H9 (cell line): ENCODE data around the gene CAB39L. TPM values are rescaled to one million over a fixed set of nuclear protein-coding genes. Genes with fewer than 3 reads are reported as not detected.

ENCODE experiments used
- DNase-seq: peaks from one replicate; pipeline ENCODE4 v3.0.0-alpha.2; 2017
- H2AFZ ChIP-seq: one replicate; pipeline ENCODE4 v1.6.1; 2013; ENCODE audit warnings: mild to moderate bottlenecking, low read length, control low read depth, moderate library complexity
- H2AK5ac ChIP-seq: 2 replicates; pipeline ENCODE4 v1.6.1; 2013; ENCODE audit warnings: low read length, control low read depth, mixed read lengths; ENCODE audit not compliant: insufficient read length
- H2BK120ac ChIP-seq: one replicate; pipeline ENCODE4 v1.6.1; 2013; ENCODE audit warnings: low read depth, mild to moderate bottlenecking, low read length, control low read depth, inconsistent platforms; ENCODE audit not compliant: poor library complexity, severe bottlenecking
- H2BK12ac ChIP-seq: 2 replicates; pipeline ENCODE4 v1.6.1; 2013; ENCODE audit warnings: low read length, control low read depth, mixed read lengths, low read depth; ENCODE audit not compliant: insufficient read length
- H2BK15ac ChIP-seq: 2 replicates; pipeline ENCODE4 v1.6.1; 2013; ENCODE audit warnings: low read depth, low read length, control low read depth
- H2BK20ac ChIP-seq: one replicate; pipeline ENCODE4 v1.6.1; 2013; ENCODE audit warnings: low read depth, mild to moderate bottlenecking, low read length, control low read depth, inconsistent platforms; ENCODE audit not compliant: poor library complexity, severe bottlenecking
- H2BK5ac ChIP-seq: 2 replicates; pipeline ENCODE4 v1.6.1; 2013; ENCODE audit warnings: low read length, control low read depth, mixed read lengths; ENCODE audit not compliant: insufficient read length
- H3K14ac ChIP-seq: 2 replicates; pipeline ENCODE4 v1.6.1; 2013; ENCODE audit warnings: low read length, control low read depth; ENCODE audit not compliant: insufficient read depth
- H3K18ac ChIP-seq: 2 replicates; pipeline ENCODE4 v1.6.1; 2013; ENCODE audit warnings: low read depth, mild to moderate bottlenecking, mixed read lengths, low read length, control low read depth; ENCODE audit not compliant: insufficient read length
- H3K23ac ChIP-seq: 2 replicates; pipeline ENCODE4 v1.6.1; 2013; ENCODE audit warnings: low read length, control low read depth, mixed read lengths, low read depth; ENCODE audit not compliant: insufficient read length
- H3K23me2 ChIP-seq: 2 replicates; pipeline ENCODE4 v1.6.1; 2013; ENCODE audit warnings: low read depth, mild to moderate bottlenecking, mixed read lengths, low read length, control low read depth; ENCODE audit not compliant: insufficient read length, poor library complexity, severe bottlenecking
- H3K27ac ChIP-seq: 2 replicates; pipeline ENCODE4 v1.5.1; 2013; ENCODE audit warnings: low read length, control low read depth, mixed read lengths, low read depth; ENCODE audit not compliant: insufficient read length
- H3K27me3 ChIP-seq: 2 replicates; pipeline ENCODE4 v1.6.1; 2013; ENCODE audit warnings: low read length, control low read depth, inconsistent platforms; ENCODE audit not compliant: insufficient read depth
- H3K4ac ChIP-seq: 2 replicates; pipeline ENCODE4 v1.6.1; 2013; ENCODE audit warnings: low read depth, mild to moderate bottlenecking, control low read depth, inconsistent platforms, low read length, moderate library complexity
- H3K4me1 ChIP-seq: 2 replicates; pipeline ENCODE4 v1.6.1; 2013; ENCODE audit warnings: low read length, control low read depth, inconsistent platforms; ENCODE audit not compliant: insufficient read depth
- H3K4me2 ChIP-seq: 2 replicates; pipeline ENCODE4 v1.6.1; 2013; ENCODE audit warnings: low read length, control low read depth, mixed read lengths; ENCODE audit not compliant: insufficient read length, insufficient read depth
- H3K56ac ChIP-seq: 2 replicates; pipeline ENCODE4 v1.6.1; 2013; ENCODE audit warnings: low read depth, mild to moderate bottlenecking, mixed read lengths, low read length, control low read depth; ENCODE audit not compliant: insufficient read length
- H3K79me1 ChIP-seq: 2 replicates; pipeline ENCODE4 v1.6.1; 2013; ENCODE audit warnings: low read depth, mild to moderate bottlenecking, moderate library complexity, low read length, control low read depth, inconsistent platforms; ENCODE audit not compliant: insufficient read depth, poor library complexity, severe bottlenecking
- H3K79me2 ChIP-seq: 2 replicates; pipeline ENCODE4 v1.6.1; 2013; ENCODE audit warnings: low read length, control low read depth, inconsistent platforms; ENCODE audit not compliant: insufficient read depth
- H3K9ac ChIP-seq: 2 replicates; pipeline ENCODE4 v1.6.1; 2013; ENCODE audit warnings: low read length, control low read depth, mixed read lengths; ENCODE audit not compliant: insufficient read length; ENCODE audit errors: extremely low read depth
- H3K9me3 ChIP-seq: one replicate; pipeline ENCODE4 v1.6.1; 2013; ENCODE audit warnings: low read depth, low read length, inconsistent platforms; ENCODE audit not compliant: control insufficient read depth
- H3T11ph ChIP-seq: one replicate; pipeline ENCODE4 v1.6.1; 2013; ENCODE audit warnings: mild to moderate bottlenecking, low read length, control low read depth, inconsistent platforms
- H4K20me1 ChIP-seq: one replicate; pipeline ENCODE4 v1.6.1; 2013; ENCODE audit not compliant: control insufficient read depth, insufficient read length, insufficient read depth
- H4K5ac ChIP-seq: 2 replicates; pipeline ENCODE4 v1.6.1; 2013; ENCODE audit warnings: low read depth, mild to moderate bottlenecking, mixed read lengths, low read length, control low read depth; ENCODE audit not compliant: insufficient read length
- H4K8ac ChIP-seq: replicated peaks from 2 replicates; pipeline ENCODE4 v1.6.1; 2013; ENCODE audit warnings: low read length, control low read depth, mixed read lengths, low read depth; ENCODE audit not compliant: insufficient read length
- H4K91ac ChIP-seq: 2 replicates; pipeline ENCODE4 v1.6.1; 2013; ENCODE audit warnings: low read depth, mild to moderate bottlenecking, moderate library complexity, mixed read lengths, low read length, control low read depth; ENCODE audit not compliant: insufficient read length
- H3K27ac Mint-ChIP-seq, 3 experiments: 2 replicates in 2 of 3; 3 replicates in 1 of 3; pipeline ENCODE4 v1.8.0; 2020 to 2021; ENCODE audit warnings: mixed read lengths in 3 of 3, mild to moderate bottlenecking in 1 of 3, moderate library complexity in 1 of 3
- H3K27me3 Mint-ChIP-seq: 2 replicates; pipeline ENCODE4 v1.8.0; 2021; ENCODE audit warnings: low read depth, mild to moderate bottlenecking, moderate library complexity, mixed read lengths
- H3K36me3 Mint-ChIP-seq, 3 experiments: 2 replicates in 2 of 3; 3 replicates in 1 of 3; pipeline ENCODE4 v1.8.0; 2020 to 2021; ENCODE audit warnings: low read depth in 3 of 3, mixed read lengths in 3 of 3; ENCODE audit not compliant: insufficient read depth in 1 of 3
- H3K4me1 Mint-ChIP-seq, 2 experiments: 2 replicates each; pipeline ENCODE4 v1.8.0; 2020; ENCODE audit warnings: mixed read lengths in 2 of 2
- H3K4me3 Mint-ChIP-seq, 2 experiments: 2 replicates in 1 of 2; 3 replicates in 1 of 2; pipeline ENCODE4 v1.8.0; 2020 to 2021; ENCODE audit warnings: mild to moderate bottlenecking in 2 of 2, mixed read lengths in 2 of 2, moderate library complexity in 1 of 2
- H3K9me3 Mint-ChIP-seq, 2 experiments: 2 replicates in 1 of 2; 3 replicates in 1 of 2; pipeline ENCODE4 v1.8.0; 2020; ENCODE audit warnings: mild to moderate bottlenecking in 2 of 2, mixed read lengths in 2 of 2, moderate library complexity in 1 of 2
- WGBS: extraction: QIAGEN DNeasy Blood & Tissue Kit; methylation state at CpG from one replicate; pipeline ENCODE4 v1.1.7; 2013; ENCODE audit warnings: missing lambda C conversion rate, low lambda C conversion rate, mixed read lengths; ENCODE audit not compliant: insufficient read length; ENCODE audit errors: extremely low coverage; 5-methylcytosine and 5-hydroxymethylcytosine counted together
- total RNA-seq: library from RNA; stranded (reverse); gene quantifications from 2 replicates; pipeline ENCODE4 v1.2.1, GENCODE V29; 2021
- TF ChIP-seq, protein P1 (sequence below): fragments of 200-600 bp; sonication (generic); conservative IDR thresholded peaks from 3 replicates; pipeline ENCODE4 v1.8.0; 2021; ENCODE audit warnings: antibody characterized with exemption, mild to moderate bottlenecking

Gene CAB39L
- total RNA-seq, 1 experiment from 2014 or later, result 6.0 TPM

DNA sequence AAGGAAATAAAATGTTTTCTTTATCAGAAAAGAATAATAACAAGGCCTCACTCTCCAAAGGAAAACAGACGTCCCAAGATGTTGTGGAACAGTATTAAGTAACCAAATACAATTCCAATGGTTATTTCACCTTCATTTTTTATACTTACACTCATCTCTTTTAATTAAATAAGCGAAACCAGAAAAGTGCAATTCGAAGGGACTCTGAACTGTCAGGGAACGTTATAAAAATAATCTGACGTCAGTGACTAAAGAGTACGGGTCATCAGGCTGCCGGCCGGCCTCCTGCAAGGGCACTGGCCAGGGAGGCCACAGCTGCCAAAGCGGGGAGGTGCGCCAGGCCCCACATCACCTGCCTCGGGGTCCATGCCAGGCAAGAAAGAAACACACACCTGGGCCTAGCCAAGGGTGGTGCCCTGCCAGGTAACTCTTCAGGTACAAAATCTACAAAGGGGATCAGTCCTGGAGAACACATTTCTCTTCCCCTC is 134.9 kb downstream of the CAB39L start:
- Histone ChIP-seq H2BK120ac (no peak overlapping the region), H2BK5ac (no peak overlapping the region), H3T11ph (no peak overlapping the region), H3K23me2 (no peaks in the 10 kb centered on the region), H4K5ac (no peak overlapping the region), H2BK20ac (no peak overlapping the region), H3K4me2 (no peak overlapping the region), H3K9me3 (no peaks in the 10 kb centered on the region), H2BK12ac (no peak overlapping the region), H3K27ac (no peak overlapping the region), H2AFZ (no peak overlapping the region), H3K4ac (no peak overlapping the region), H3K4me1 (no peaks in the 10 kb centered on the region), H2AK5ac (no peak overlapping the region), H3K14ac (no peak overlapping the region), H4K8ac (no peak overlapping the region), H2BK15ac (no peak overlapping the region), H4K20me1 (no peaks in the 10 kb centered on the region), H3K9ac (no peak overlapping the region), H3K56ac (no peak overlapping the region), H3K27me3 (no peaks in the 10 kb centered on the region), H3K23ac (no peak overlapping the region), H3K79me1 (no peaks in the 10 kb centered on the region), H3K79me2 (no peaks in the 10 kb centered on the region), H4K91ac (no peak overlapping the region), H3K18ac (no peak overlapping the region)
- Mint-ChIP-seq H3K36me3 (no peaks in the 10 kb centered on the region), H3K4me3 (no peak overlapping the region), H3K27me3 (no peaks in the 10 kb centered on the region), H3K9me3 (no peaks in the 10 kb centered on the region), H3K4me1 (peaks cover 7 to 16% of the 10 kb centered on the region in 2 experiments), H3K27ac (no peak overlapping the region)
- no peak for DNase-seq
- 100% methylated on average over 1 of the region's 11 CpGs for whole genome bisulfite sequencing
- TF ChIP-seq, protein P1, sequence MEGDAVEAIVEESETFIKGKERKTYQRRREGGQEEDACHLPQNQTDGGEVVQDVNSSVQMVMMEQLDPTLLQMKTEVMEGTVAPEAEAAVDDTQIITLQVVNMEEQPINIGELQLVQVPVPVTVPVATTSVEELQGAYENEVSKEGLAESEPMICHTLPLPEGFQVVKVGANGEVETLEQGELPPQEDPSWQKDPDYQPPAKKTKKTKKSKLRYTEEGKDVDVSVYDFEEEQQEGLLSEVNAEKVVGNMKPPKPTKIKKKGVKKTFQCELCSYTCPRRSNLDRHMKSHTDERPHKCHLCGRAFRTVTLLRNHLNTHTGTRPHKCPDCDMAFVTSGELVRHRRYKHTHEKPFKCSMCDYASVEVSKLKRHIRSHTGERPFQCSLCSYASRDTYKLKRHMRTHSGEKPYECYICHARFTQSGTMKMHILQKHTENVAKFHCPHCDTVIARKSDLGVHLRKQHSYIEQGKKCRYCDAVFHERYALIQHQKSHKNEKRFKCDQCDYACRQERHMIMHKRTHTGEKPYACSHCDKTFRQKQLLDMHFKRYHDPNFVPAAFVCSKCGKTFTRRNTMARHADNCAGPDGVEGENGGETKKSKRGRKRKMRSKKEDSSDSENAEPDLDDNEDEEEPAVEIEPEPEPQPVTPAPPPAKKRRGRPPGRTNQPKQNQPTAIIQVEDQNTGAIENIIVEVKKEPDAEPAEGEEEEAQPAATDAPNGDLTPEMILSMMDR, result no peak
